Uterus (tissue), 2 donors: ENCODE measurements around the gene ELOVL1.

Experiments used
- CTCF ChIP-seq, 4 experiments: fragments of 200-600 bp in 2 of 4; fragments of 450-650 bp in 2 of 4; sonication (generic) in 2 of 4; IDR thresholded peaks; one replicate each; pipeline ENCODE4 v1.5.1; 2016 to 2019; ENCODE audit warnings: antibody characterized with exemption in 4 of 4, mild to moderate bottlenecking in 2 of 4, moderate library complexity in 1 of 4
- POLR2A ChIP-seq, 2 donors: fragments of 450-650 bp; IDR thresholded peaks; one replicate each; pipeline ENCODE4 v1.6.1; 2016; ENCODE audit warnings: antibody characterized with exemption in 2 of 2, mild to moderate bottlenecking in 1 of 2, moderate library complexity in 1 of 2

- TF ChIP-seq CTCF (IDR thresholded peaks at IDR 0.05) (peak in 2 of 4 experiments; percentile 30 to 37), POLR2A (IDR thresholded peaks at IDR 0.05) (peak; percentile 67 to 77)
These were observed at the start of gene ELOVL1 for GRCh38 chr1:43367904-43368645.
